ENCODE results near the gene MARK3. TPM values are rescaled to one million over a fixed set of nuclear protein-coding genes. Genes with fewer than 3 reads are reported as not detected.

The MARK3 gene
- total RNA-seq, 1 experiment from 2014 or later: 72.5 TPM

DNA sequence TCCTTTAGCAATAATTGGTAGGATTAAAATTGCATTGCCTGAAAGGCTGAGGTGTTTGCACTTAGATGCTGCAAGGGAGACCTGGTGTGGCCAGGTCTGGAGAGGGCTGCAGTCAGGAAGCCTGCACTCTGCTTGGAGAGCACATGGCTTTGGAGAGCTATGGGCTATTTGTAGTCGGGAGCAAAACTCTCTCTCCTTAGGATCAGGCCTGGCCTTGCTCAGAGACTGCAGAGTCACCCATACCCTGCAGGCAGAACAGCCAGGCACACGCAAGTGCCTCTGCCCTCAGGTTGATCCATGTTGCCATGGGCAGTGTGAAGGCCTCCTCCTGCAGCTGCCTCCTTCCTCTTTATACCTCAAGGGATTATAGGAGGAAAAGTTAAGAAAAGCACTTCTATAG lies 110.6 kb downstream of the MARK3 start:
- no TSS peak for BruUV-seq (replicated peaks)

More for the DNA sequence above, 110.6 kb downstream of the MARK3 start:
- H3K9ac ChIP-seq (ENCODE audit: low read length): no peak overlapping the region
- no peak for DNase-seq (ENCODE audit: low read depth, low spot score)
- H3K4me1 ChIP-seq (ENCODE audit: control insufficient read depth in 1 of 2, insufficient read depth in 2 of 2, low read length in 2 of 2): no peaks in the 10 kb centered on the region
- H3K4me3 ChIP-seq (replicated peaks in 1 of 2; ENCODE audit: low read depth in 1 of 2, low read length in 2 of 2): no peak overlapping the region
- ATAC-seq: no peak
- peaks cover 7 to 17% of the 10 kb centered on the region in 2 experiments; a peak in 2 of 4 replicates for H3K36me3 ChIP-seq (ENCODE audit: control insufficient read depth in 1 of 2, insufficient read depth in 2 of 2, low read length in 2 of 2)
- ChIA-PET RAD21 (ENCODE audit: low non-redundant PET in 1 of 2, low total read pairs in 2 of 2, uncharacterized antibody in 2 of 2, unreplicated experiment in 2 of 2) (no interaction called here), POLR2A (no interaction called here), CTCF (no interaction called here)
- TF ChIP-seq ZBTB33 (IDR thresholded peaks at IDR 0.05; ENCODE audit: extremely low read depth, insufficient replicate concordance, low read length) (no peak), TCF7L2 (IDR thresholded peaks at IDR 0.05; ENCODE audit: borderline replicate concordance, extremely low read depth, insufficient read depth, insufficient read length) (no peak), SP1 (IDR thresholded peaks at IDR 0.05; ENCODE audit: low read depth) (no peak), ZNF274 (IDR thresholded peaks at IDR 0.05; ENCODE audit: low read depth, low read length) (no peak), SRF (IDR thresholded peaks at IDR 0.05; ENCODE audit: low read depth) (no peak), REST (IDR thresholded peaks at IDR 0.05; ENCODE audit: low read depth) (no peak), FOSL1 (IDR thresholded peaks at IDR 0.05; ENCODE audit: low read depth) (no peak), EGR1 (IDR thresholded peaks at IDR 0.05; ENCODE audit: low read depth) (no peak), YY1 (IDR thresholded peaks at IDR 0.05; ENCODE audit: extremely low read depth, insufficient replicate concordance, low read depth, low read length) (no peak), ZFX (IDR thresholded peaks at IDR 0.05) (no peak)
- TF ChIP-seq, protein P1, sequence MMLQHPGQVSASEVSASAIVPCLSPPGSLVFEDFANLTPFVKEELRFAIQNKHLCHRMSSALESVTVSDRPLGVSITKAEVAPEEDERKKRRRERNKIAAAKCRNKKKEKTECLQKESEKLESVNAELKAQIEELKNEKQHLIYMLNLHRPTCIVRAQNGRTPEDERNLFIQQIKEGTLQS (IDR thresholded peaks at IDR 0.05): no peak
- no peaks in the 10 kb centered on the region for H3K9me2 ChIP-seq (ENCODE audit: insufficient read depth)
- no peaks in the 10 kb centered on the region for H4K20me1 ChIP-seq (ENCODE audit: insufficient read depth)
- no peaks in the 10 kb centered on the region for H3K9me3 ChIP-seq (ENCODE audit: control insufficient read depth in 1 of 2, insufficient read depth in 1 of 2, low read depth in 1 of 2, low read length in 2 of 2)
- no peaks in the 10 kb centered on the region for H3K27me3 ChIP-seq (ENCODE audit: insufficient read depth, low read length)
- peaks cover 4% of the 10 kb centered on the region for H3K79me2 ChIP-seq (ENCODE audit: insufficient read depth, low read length)
- no peak overlapping the region for H3K4me2 ChIP-seq (ENCODE audit: low read length)
- no peak overlapping the region for H2AFZ ChIP-seq (ENCODE audit: low read depth, low read length, poor library complexity, severe bottlenecking)
- no peak overlapping the region for H3K27ac ChIP-seq (ENCODE audit: low read depth, low read length)
- intact Hi-C loops (cut with micrococcal nuclease): no loop called here
